Fibroblast of lung (primary cell): ENCODE data around the gene PDE2A.

ENCODE experiments used
- EZH2 ChIP-seq: IDR thresholded peaks from 2 replicates; pipeline ENCODE4 v1.5.1; 2012; ENCODE audit warnings: low read length, control low read depth, mild to moderate bottlenecking; ENCODE audit errors: missing control alignments
- TF ChIP-seq, protein P1 (sequence below), 2 donors: IDR thresholded peaks in 1 of 2; conservative IDR thresholded peaks in 1 of 2; 1 replicate in 1 of 2; 2 replicates in 1 of 2; pipeline ENCODE4 v1.5.1; 2011 to 2012; ENCODE audit warnings: low read length in 2 of 2, control low read depth in 1 of 2, inconsistent platforms in 1 of 2, low read depth in 1 of 2, mild to moderate bottlenecking in 1 of 2

DNA sequence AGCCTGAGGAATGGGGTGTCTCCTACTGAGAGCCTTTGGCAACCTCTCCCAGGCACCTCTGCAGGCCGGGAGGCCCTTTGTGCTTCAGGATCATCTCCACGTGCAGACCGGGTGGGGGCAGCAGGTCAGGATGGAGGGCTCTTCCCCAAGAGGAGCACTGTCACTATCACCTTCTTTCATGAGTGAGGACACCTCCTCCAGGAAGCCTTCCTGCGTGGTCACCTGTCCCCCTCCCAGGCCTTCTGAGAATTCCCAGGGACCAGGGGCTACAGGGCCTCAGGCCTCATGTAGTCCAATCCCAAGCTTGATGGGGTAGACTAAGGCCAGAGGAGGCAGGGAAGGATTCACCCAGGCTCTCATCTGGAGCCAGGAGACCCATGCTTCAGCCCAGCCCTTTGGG, 57.6 kb downstream of the PDE2A start:
- TF ChIP-seq, protein P1, sequence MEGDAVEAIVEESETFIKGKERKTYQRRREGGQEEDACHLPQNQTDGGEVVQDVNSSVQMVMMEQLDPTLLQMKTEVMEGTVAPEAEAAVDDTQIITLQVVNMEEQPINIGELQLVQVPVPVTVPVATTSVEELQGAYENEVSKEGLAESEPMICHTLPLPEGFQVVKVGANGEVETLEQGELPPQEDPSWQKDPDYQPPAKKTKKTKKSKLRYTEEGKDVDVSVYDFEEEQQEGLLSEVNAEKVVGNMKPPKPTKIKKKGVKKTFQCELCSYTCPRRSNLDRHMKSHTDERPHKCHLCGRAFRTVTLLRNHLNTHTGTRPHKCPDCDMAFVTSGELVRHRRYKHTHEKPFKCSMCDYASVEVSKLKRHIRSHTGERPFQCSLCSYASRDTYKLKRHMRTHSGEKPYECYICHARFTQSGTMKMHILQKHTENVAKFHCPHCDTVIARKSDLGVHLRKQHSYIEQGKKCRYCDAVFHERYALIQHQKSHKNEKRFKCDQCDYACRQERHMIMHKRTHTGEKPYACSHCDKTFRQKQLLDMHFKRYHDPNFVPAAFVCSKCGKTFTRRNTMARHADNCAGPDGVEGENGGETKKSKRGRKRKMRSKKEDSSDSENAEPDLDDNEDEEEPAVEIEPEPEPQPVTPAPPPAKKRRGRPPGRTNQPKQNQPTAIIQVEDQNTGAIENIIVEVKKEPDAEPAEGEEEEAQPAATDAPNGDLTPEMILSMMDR (conservative IDR thresholded peaks at IDR 0.05 in 1 of 2, IDR thresholded peaks at IDR 0.05 in 1 of 2; ENCODE audit: low read depth in 1 of 2, low read length in 2 of 2): no peak
- TF ChIP-seq EZH2: no peak
